ENCODE results near the gene C2CD4A. TPM values are rescaled to one million over a fixed set of nuclear protein-coding genes. Genes with fewer than 3 reads are reported as not detected.

Gene C2CD4A
- total and polyA plus RNA-seq, 2 donors (not counting 3 experiments of a cell fraction or from before 2014, with no cell fraction given), result 0.33 to 0.46 TPM

DNA sequence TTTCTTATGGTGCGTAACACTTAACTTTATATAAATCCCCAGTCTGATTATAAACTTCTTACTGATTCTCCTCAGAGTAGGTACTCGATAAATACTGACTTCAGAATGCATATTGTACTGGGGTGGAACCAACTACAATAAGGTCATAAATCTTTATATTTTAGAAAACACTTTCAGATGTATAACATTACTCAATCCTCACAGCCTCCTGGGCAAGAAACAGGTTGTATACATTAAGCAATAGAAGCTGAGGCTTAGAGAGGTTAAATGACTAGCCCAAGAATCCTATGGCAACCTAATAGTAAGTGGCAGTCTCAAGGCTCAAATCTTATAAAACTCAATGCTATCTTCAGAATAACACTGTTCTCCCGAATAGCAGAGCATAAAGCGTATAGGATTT is 15.6 kb upstream of the C2CD4A start:
- H3K36me3 ChIP-seq (ENCODE audit: control insufficient read depth in 2 of 2, extremely low read depth in 1 of 2, insufficient read depth in 2 of 2, low read length in 2 of 2), result no peaks in the 10 kb centered on the region
- no peak overlapping the region for H3K9ac ChIP-seq (replicated peaks; ENCODE audit: extremely low read depth, insufficient read depth, low read length)
- no peak for FAIRE-seq
- H3K27ac ChIP-seq (ENCODE audit: insufficient read depth, low read depth, low read length), result no peak overlapping the region
- no peaks in the 10 kb centered on the region for H3K9me1 ChIP-seq (replicated peaks; ENCODE audit: control insufficient read depth, extremely low read depth, insufficient read depth, low read length)
- no peaks in the 10 kb centered on the region for H3K9me3 ChIP-seq (replicated peaks; ENCODE audit: control insufficient read depth, insufficient read depth, low read length)
- H3K4me3 ChIP-seq (replicated peaks in 1 of 3; ENCODE audit: insufficient read depth in 1 of 3, low read depth in 1 of 3, low read length in 3 of 3), result no peak overlapping the region
- TF ChIP-seq POLR2AphosphoS5 (IDR thresholded peaks at IDR 0.05; ENCODE audit: insufficient read depth, low read depth, low read length) (no peak), POLR2A (IDR thresholded peaks at IDR 0.05; ENCODE audit: low read depth, low read length) (no peak), JUN (IDR thresholded peaks at IDR 0.05; ENCODE audit: borderline replicate concordance, insufficient read depth, insufficient read length, low read depth) (no peak), GATA2 (IDR thresholded peaks at IDR 0.05; ENCODE audit: insufficient read depth, insufficient read length, low read depth, low read length) (no peak), EZH2 (IDR thresholded peaks at IDR 0.05; ENCODE audit: borderline replicate concordance, low read depth, low read length, severe bottlenecking) (no peak), CTCF (IDR thresholded peaks at IDR 0.05; ENCODE audit: extremely low read depth in 1 of 2, insufficient read depth in 1 of 2, low read depth in 1 of 2, low read length in 2 of 2) (no peak), FOS (IDR thresholded peaks at IDR 0.05; ENCODE audit: borderline replicate concordance, insufficient read depth, low read length) (no peak), MYC (IDR thresholded peaks at IDR 0.05; ENCODE audit: low read depth, low read length) (no peak)
- H3K4me2 ChIP-seq (ENCODE audit: insufficient read depth, low read length), result no peak overlapping the region
- dilution Hi-C loops (cut with MboI; ENCODE audit: extremely low pct_ligation_motif_present, low sequenced_read_pairs), result no loop called here
- intact Hi-C loops (cut with micrococcal nuclease), result no loop called here
- ChIA-PET CTCF (interaction anchor here (0.7 kb wide), 1 partner anchor 197 kb away, joined by 3 read pairs; no protein-coding TSS in a partner anchor), POLR2A (no interaction called here)
- H3K4me1 ChIP-seq (ENCODE audit: control insufficient read depth, extremely low read depth, insufficient read depth, low read length), result peaks cover 2% of the 10 kb centered on the region
- H4K20me1 ChIP-seq (replicated peaks; ENCODE audit: control insufficient read depth, extremely low read depth, insufficient read depth, low read length), result no peaks in the 10 kb centered on the region
- H3K27me3 ChIP-seq (ENCODE audit: control insufficient read depth in 2 of 2, insufficient read depth in 2 of 2, low read length in 2 of 2), result no peaks in the 10 kb centered on the region
- BruUV-seq (replicated peaks), result no TSS peak
- no peak overlapping the region for H2AFZ ChIP-seq (ENCODE audit: low read depth, low read length)
- DNase-seq (ENCODE audit: low read depth, low spot score), result no peak
- H3K79me2 ChIP-seq (ENCODE audit: control insufficient read depth, insufficient read depth, low read length), result peaks cover 42% of the 10 kb centered on the region
